Peyer's patch (tissue), 4 donors: ENCODE data around the gene SDS. TPM values are rescaled to one million over a fixed set of nuclear protein-coding genes. Genes with fewer than 3 reads are reported as not detected.

Experiments
- DNase-seq, 3 donors: peaks; one replicate each; pipeline ENCODE4 v3.0.0-alpha.2; 2017 to 2019
- H3K27ac ChIP-seq, 4 donors: fragments of 200-600 bp; sonication (generic); one replicate each; pipeline ENCODE4 v1.5.1; 2016 to 2019
- H3K27me3 ChIP-seq, 2 donors: fragments of 200-600 bp; sonication (generic); one replicate each; pipeline ENCODE4 v1.5.1; 2019
- H3K36me3 ChIP-seq, 3 donors: fragments of 200-600 bp; sonication (generic); one replicate each; pipeline ENCODE4 v1.5.1; 2016 to 2019
- H3K4me1 ChIP-seq, 4 donors: fragments of 200-600 bp; sonication (generic); one replicate each; pipeline ENCODE4 v1.5.1; 2016 to 2019
- H3K4me3 ChIP-seq, 4 donors: fragments of 200-600 bp; sonication (generic); 1 replicate in 3 of 4; 2 replicates in 1 of 4; pipeline ENCODE4 v1.5.1; 2016 to 2019; ENCODE audit warnings: mild to moderate bottlenecking in 1 of 4
- H3K9me3 ChIP-seq, 4 donors: fragments of 200-600 bp; sonication (generic); one replicate each; pipeline ENCODE4 v1.5.1; 2016 to 2019; ENCODE audit warnings: mild to moderate bottlenecking in 1 of 4
- CTCF ChIP-seq, 6 experiments: fragments of 450-650 bp in 4 of 6; fragments of 200-600 bp in 2 of 6; sonication (generic) in 1 of 6; IDR thresholded peaks; one replicate each; pipeline ENCODE4 v1.5.1; 2017 to 2019; ENCODE audit warnings: antibody characterized with exemption in 6 of 6, mild to moderate bottlenecking in 3 of 6, moderate library complexity in 1 of 6
- POLR2A ChIP-seq, 2 donors: fragments of 450-650 bp; IDR thresholded peaks; one replicate each; pipeline ENCODE4 v1.5.1; 2017; ENCODE audit warnings: antibody characterized with exemption in 2 of 2, mild to moderate bottlenecking in 2 of 2, moderate library complexity in 2 of 2
- total RNA-seq, 4 donors: library from RNA; depleted of rRNA; stranded (reverse); fragments of >200 nt; gene quantifications; one replicate each; pipeline ENCODE4 v1.1.0, GENCODE V29; 2016

The SDS gene
- total RNA-seq, 4 donors from 2014 or later = not detected

- H3K27ac ChIP-seq = no peak overlapping the region
- H3K27me3 ChIP-seq = no peaks in the 10 kb centered on the region
- no peak for TF ChIP-seq POLR2A (IDR thresholded peaks at IDR 0.05)
- no peak for TF ChIP-seq CTCF (IDR thresholded peaks at IDR 0.05)
- H3K36me3 ChIP-seq = no peaks in the 10 kb centered on the region
- no peaks in the 10 kb centered on the region for H3K4me1 ChIP-seq
- DNase-seq = no peak
- H3K9me3 ChIP-seq = no peaks in the 10 kb centered on the region
- no peak overlapping the region for H3K4me3 ChIP-seq
Observed at GRCh38 chr12:113396828-113397496, 6.7 kb downstream of the SDS start.

GRCh38 chr12:113396200-113396599, 7.5 kb downstream of the SDS start:
- TF ChIP-seq POLR2A (IDR thresholded peaks at IDR 0.05) = no peak
- no peak for TF ChIP-seq CTCF (IDR thresholded peaks at IDR 0.05)
- H3K4me3 ChIP-seq = no peak overlapping the region
- no peaks in the 10 kb centered on the region for H3K9me3 ChIP-seq
- H3K27me3 ChIP-seq = no peaks in the 10 kb centered on the region
- no peak overlapping the region for H3K27ac ChIP-seq
- no peaks in the 10 kb centered on the region for H3K36me3 ChIP-seq
- DNase-seq = no peak
- no peaks in the 10 kb centered on the region for H3K4me1 ChIP-seq

GRCh38 chr12:113395119-113395518, 8.6 kb downstream of the SDS start:
- Histone ChIP-seq H3K27ac (no peak overlapping the region), H3K4me1 (no peaks in the 10 kb centered on the region), H3K27me3 (no peaks in the 10 kb centered on the region), H3K9me3 (no peaks in the 10 kb centered on the region), H3K4me3 (no peak overlapping the region), H3K36me3 (no peaks in the 10 kb centered on the region)
- no peak for DNase-seq
- no peak for TF ChIP-seq CTCF (IDR thresholded peaks at IDR 0.05)
- no peak for TF ChIP-seq POLR2A (IDR thresholded peaks at IDR 0.05)

GRCh38 chr12:113393749-113394148, 9.9 kb downstream of the SDS start:
- Histone ChIP-seq H3K27ac (no peak overlapping the region), H3K9me3 (no peaks in the 10 kb centered on the region), H3K27me3 (no peaks in the 10 kb centered on the region), H3K4me1 (no peaks in the 10 kb centered on the region), H3K36me3 (no peaks in the 10 kb centered on the region), H3K4me3 (no peak overlapping the region)
- no peak for DNase-seq
- TF ChIP-seq POLR2A (IDR thresholded peaks at IDR 0.05) (no peak), CTCF (IDR thresholded peaks at IDR 0.05) (no peak)

GRCh38 chr12:113392988-113393579, 10.6 kb downstream of the SDS start:
- peaks cover 0 to 5% (median 0%) of the 10 kb centered on the region in 3 donors for H3K36me3 ChIP-seq
- TF ChIP-seq POLR2A (IDR thresholded peaks at IDR 0.05) (no peak), CTCF (IDR thresholded peaks at IDR 0.05) (no peak)
- H3K27me3 ChIP-seq = no peaks in the 10 kb centered on the region
- DNase-seq = no peak
- no peaks in the 10 kb centered on the region for H3K4me1 ChIP-seq
- H3K9me3 ChIP-seq = no peaks in the 10 kb centered on the region
- no peak overlapping the region for H3K4me3 ChIP-seq
- H3K27ac ChIP-seq = no peak overlapping the region
